ENCODE data around the gene ARHGAP19. TPM values are rescaled to one million over a fixed set of nuclear protein-coding genes. Genes with fewer than 3 reads are reported as not detected.
A peak's percentile ranks its signal among the peaks of the same experiment; 100 is the strongest.

The ARHGAP19 gene
- total and polyA plus RNA-seq, 2 donors (not counting 1 experiment from before 2014, with no cell fraction given) = 5.6 to 7.4 TPM

DNA sequence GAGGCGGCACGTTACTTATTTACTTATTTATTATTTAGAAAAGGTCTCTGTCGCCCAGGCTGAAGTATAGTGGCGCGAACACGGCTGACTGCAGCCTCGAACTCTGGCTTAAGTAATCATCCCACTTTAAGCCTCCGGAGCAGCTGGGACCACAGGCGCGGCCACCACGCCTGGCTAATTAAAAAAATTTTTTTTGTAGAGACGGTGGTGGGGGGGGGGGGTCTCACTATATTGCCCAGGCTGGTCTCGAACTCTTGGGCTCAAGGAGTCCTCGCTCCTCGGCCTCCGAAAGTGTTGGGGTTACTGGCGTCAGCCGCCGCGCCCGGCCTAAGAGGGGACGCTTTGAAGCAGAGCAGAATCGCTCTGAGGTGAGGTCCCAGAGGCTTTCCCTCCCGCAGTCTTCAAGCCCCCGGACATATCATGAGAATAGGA, 42.8 kb upstream of the ARHGAP19 start:
- H3K27ac ChIP-seq (ENCODE audit: insufficient read depth, low read length) = peak overlapping the region; percentile 98

DNA sequence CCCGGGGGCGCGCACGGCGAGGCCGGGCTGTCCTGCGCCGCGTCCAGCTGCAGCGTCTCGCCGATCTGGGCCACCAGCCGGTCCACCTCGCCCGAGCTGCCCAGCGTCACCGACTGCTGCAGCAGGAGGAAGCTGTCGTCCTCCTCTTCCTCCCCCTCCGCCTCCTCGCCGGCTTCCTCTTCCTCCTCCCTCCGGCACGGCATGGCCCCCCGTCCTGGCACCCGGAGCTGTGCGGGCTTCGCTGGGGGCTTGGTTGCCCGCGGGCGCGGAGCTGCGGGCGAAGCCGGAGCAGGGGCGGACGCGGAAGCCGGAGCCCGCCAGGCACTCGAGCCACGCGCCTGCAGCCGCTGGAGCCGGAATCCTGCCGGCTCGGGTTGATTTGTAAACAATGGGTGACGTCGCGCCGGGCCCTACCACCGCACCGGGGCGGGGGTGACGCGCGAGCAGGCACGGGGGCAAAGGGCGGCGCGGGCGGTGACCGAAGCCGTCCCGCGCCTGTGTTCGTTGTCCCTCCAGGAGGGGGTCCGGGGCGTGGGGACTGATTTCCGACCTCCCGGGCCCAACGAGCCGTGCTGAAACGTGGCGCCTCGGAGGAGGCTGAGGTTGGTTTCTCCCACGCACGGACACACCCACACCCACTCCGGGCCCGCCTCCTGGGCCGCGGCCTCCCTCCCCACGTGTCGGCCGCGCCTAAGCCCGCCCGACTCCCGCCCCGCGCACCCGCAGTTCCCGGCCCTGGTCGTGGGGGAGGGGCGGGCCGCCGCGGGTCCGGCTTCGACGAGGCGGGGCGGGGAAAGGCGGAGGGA, 42.1 kb upstream of the ARHGAP19 start, which contains the start of gene FRAT2:
FRAT2 (minus strand) TSS at position 360 of the 806 bp plus-strand sequence; CDS start at position 203, 157 bp downstream.
- Histone ChIP-seq H3K9me3 (ENCODE audit: control insufficient read depth, insufficient read depth, low read depth, low read length) (no peaks in the 10 kb centered on the region), H3K9ac (ENCODE audit: insufficient read depth, low read length) (peak within 1 kb of the TSS; percentile 100), H3K36me3 (ENCODE audit: control insufficient read depth, insufficient read depth, low read length) (no peaks in the 10 kb centered on the region), H3K4me2 (ENCODE audit: extremely low read depth, insufficient read depth, low read length) (peak within 1 kb of the TSS; percentile 84), H3K79me2 (ENCODE audit: control insufficient read depth, insufficient read depth, low read length) (peaks cover 4% of the 10 kb centered on the region), H3K27me3 (ENCODE audit: control insufficient read depth, insufficient read depth, low read length) (peaks cover 15% of the 10 kb centered on the region), H3K4me3 (replicated peaks in 1 of 4; ENCODE audit: control extremely low read depth in 1 of 4, insufficient read depth in 1 of 4, low read depth in 3 of 4, low read length in 4 of 4) (peak within 1 kb of the TSS; percentile 65 to 76 (median 68)), H2AFZ (ENCODE audit: low read length) (peak within 1 kb of the TSS; percentile 76), H4K20me1 (ENCODE audit: control insufficient read depth, extremely low read depth, insufficient read depth, low read length) (no peaks in the 10 kb centered on the region), H3K4me1 (ENCODE audit: control insufficient read depth, extremely low read depth, insufficient read depth, low read length) (peaks cover 2% of the 10 kb centered on the region), H3K27ac (ENCODE audit: insufficient read depth, low read length) (peak within 1 kb of the TSS; percentile 98)
- DNase-seq (ENCODE audit: low read depth in 2 of 2) = peak; percentile 90 to 94
- TF ChIP-seq, protein P1, sequence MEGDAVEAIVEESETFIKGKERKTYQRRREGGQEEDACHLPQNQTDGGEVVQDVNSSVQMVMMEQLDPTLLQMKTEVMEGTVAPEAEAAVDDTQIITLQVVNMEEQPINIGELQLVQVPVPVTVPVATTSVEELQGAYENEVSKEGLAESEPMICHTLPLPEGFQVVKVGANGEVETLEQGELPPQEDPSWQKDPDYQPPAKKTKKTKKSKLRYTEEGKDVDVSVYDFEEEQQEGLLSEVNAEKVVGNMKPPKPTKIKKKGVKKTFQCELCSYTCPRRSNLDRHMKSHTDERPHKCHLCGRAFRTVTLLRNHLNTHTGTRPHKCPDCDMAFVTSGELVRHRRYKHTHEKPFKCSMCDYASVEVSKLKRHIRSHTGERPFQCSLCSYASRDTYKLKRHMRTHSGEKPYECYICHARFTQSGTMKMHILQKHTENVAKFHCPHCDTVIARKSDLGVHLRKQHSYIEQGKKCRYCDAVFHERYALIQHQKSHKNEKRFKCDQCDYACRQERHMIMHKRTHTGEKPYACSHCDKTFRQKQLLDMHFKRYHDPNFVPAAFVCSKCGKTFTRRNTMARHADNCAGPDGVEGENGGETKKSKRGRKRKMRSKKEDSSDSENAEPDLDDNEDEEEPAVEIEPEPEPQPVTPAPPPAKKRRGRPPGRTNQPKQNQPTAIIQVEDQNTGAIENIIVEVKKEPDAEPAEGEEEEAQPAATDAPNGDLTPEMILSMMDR (conservative IDR thresholded peaks at IDR 0.05 in 1 of 2, IDR thresholded peaks at IDR 0.05 in 1 of 2; ENCODE audit: low read depth in 1 of 2, low read length in 2 of 2) = no peak
- TF ChIP-seq EZH2 (IDR thresholded peaks at IDR 0.05; ENCODE audit: low read length, missing control alignments) = no peak

More for the DNA sequence above, 42.8 kb upstream of the ARHGAP19 start:
- H3K9ac ChIP-seq (ENCODE audit: insufficient read depth, low read length) = peak overlapping the region; percentile 100
- no peaks in the 10 kb centered on the region for H3K9me3 ChIP-seq (ENCODE audit: control insufficient read depth, insufficient read depth, low read depth, low read length)
- no peaks in the 10 kb centered on the region for H3K36me3 ChIP-seq (ENCODE audit: control insufficient read depth, insufficient read depth, low read length)
- no peak for TF ChIP-seq EZH2 (IDR thresholded peaks at IDR 0.05; ENCODE audit: low read length, missing control alignments)
- TF ChIP-seq, protein P1 (conservative IDR thresholded peaks at IDR 0.05 in 1 of 2, IDR thresholded peaks at IDR 0.05 in 1 of 2; ENCODE audit: low read depth in 1 of 2, low read length in 2 of 2) = no peak
- no peak for DNase-seq (ENCODE audit: low read depth in 2 of 2)
- peak overlapping the region; percentile 75 for H3K4me2 ChIP-seq (ENCODE audit: extremely low read depth, insufficient read depth, low read length)
- H3K4me1 ChIP-seq (ENCODE audit: control insufficient read depth, extremely low read depth, insufficient read depth, low read length) = peaks cover 2% of the 10 kb centered on the region
- peaks cover 15% of the 10 kb centered on the region for H3K27me3 ChIP-seq (ENCODE audit: control insufficient read depth, insufficient read depth, low read length)
- no peaks in the 10 kb centered on the region for H4K20me1 ChIP-seq (ENCODE audit: control insufficient read depth, extremely low read depth, insufficient read depth, low read length)
- H3K4me3 ChIP-seq (replicated peaks in 1 of 4; ENCODE audit: control extremely low read depth in 1 of 4, insufficient read depth in 1 of 4, low read depth in 3 of 4, low read length in 4 of 4) = peak overlapping the region; percentile 38 to 72 (median 53)
- peak overlapping the region; percentile 57 for H2AFZ ChIP-seq (ENCODE audit: low read length)
- peaks cover 4% of the 10 kb centered on the region for H3K79me2 ChIP-seq (ENCODE audit: control insufficient read depth, insufficient read depth, low read length)

GRCh38 chr10:97333601-97334369, 41.3 kb upstream of the ARHGAP19 start:
- DNase-seq (ENCODE audit: low read depth in 2 of 2) = peak; percentile 49 to 58
- no peaks in the 10 kb centered on the region for H4K20me1 ChIP-seq (ENCODE audit: control insufficient read depth, extremely low read depth, insufficient read depth, low read length)

More at GRCh38 chr10:97333601-97334369, 41.3 kb upstream of the ARHGAP19 start:
- peak overlapping the region; percentile 98 for H3K27ac ChIP-seq (ENCODE audit: insufficient read depth, low read length)
- H2AFZ ChIP-seq (ENCODE audit: low read length) = peak overlapping the region; percentile 45
- H3K27me3 ChIP-seq (ENCODE audit: control insufficient read depth, insufficient read depth, low read length) = peaks cover 15% of the 10 kb centered on the region
- peak overlapping the region; percentile 84 for H3K4me2 ChIP-seq (ENCODE audit: extremely low read depth, insufficient read depth, low read length)
- H3K79me2 ChIP-seq (ENCODE audit: control insufficient read depth, insufficient read depth, low read length) = peaks cover 4% of the 10 kb centered on the region
- no peaks in the 10 kb centered on the region for H3K36me3 ChIP-seq (ENCODE audit: control insufficient read depth, insufficient read depth, low read length)
- peak overlapping the region; percentile 100 for H3K9ac ChIP-seq (ENCODE audit: insufficient read depth, low read length)
- no peaks in the 10 kb centered on the region for H3K9me3 ChIP-seq (ENCODE audit: control insufficient read depth, insufficient read depth, low read depth, low read length)
- no peak for TF ChIP-seq EZH2 (IDR thresholded peaks at IDR 0.05; ENCODE audit: low read length, missing control alignments)
- TF ChIP-seq, protein P1 (conservative IDR thresholded peaks at IDR 0.05 in 1 of 2, IDR thresholded peaks at IDR 0.05 in 1 of 2; ENCODE audit: low read depth in 1 of 2, low read length in 2 of 2) = no peak
- peaks cover 2% of the 10 kb centered on the region for H3K4me1 ChIP-seq (ENCODE audit: control insufficient read depth, extremely low read depth, insufficient read depth, low read length)
- H3K4me3 ChIP-seq (replicated peaks in 1 of 4; ENCODE audit: control extremely low read depth in 1 of 4, insufficient read depth in 1 of 4, low read depth in 3 of 4, low read length in 4 of 4) = peak overlapping the region; percentile 58 to 76 (median 68)
